ENCODE measurements around the gene MIS12. TPM values are rescaled to one million over a fixed set of nuclear protein-coding genes. Genes with fewer than 3 reads are reported as not detected.

Gene MIS12
- total and polyA plus RNA-seq, 9 of the 15 experiments (the other 6 are each of a cell fraction or from before 2014, with no cell fraction given), result 13.5 to 31.9 (median 25.5) TPM

- no peak for TF ChIP-seq ZNF655 (CRISPR knock-in tag; IDR thresholded peaks at IDR 0.05)
Measured at GRCh38 chr17:5472511-5472910, 13.9 kb upstream of the MIS12 start (continued).

- intact Hi-C loops (cut with micrococcal nuclease) (no loop called here), in situ Hi-C loops (cut with MboI) (no loop called here)
- Histone ChIP-seq H3K9me3 (replicated peaks; ENCODE audit: control insufficient read depth, insufficient read depth, low read depth, low read length) (no peaks in the 10 kb centered on the region), H2AFZ (ENCODE audit: low read depth, low read length) (no peak overlapping the region), H3K9me1 (ENCODE audit: control insufficient read depth, insufficient read depth, low read length) (no peaks in the 10 kb centered on the region), H4K20me1 (replicated peaks; ENCODE audit: control insufficient read depth, insufficient read depth, low read length) (no peaks in the 10 kb centered on the region), H3K27me3 (ENCODE audit: control insufficient read depth in 2 of 2, insufficient read depth in 2 of 2, low read length in 2 of 2) (no peaks in the 10 kb centered on the region), H3K9ac (ENCODE audit: insufficient read depth in 1 of 2, low read depth in 2 of 2, low read length in 2 of 2) (no peak overlapping the region), H3K4me1 (replicated peaks in 1 of 2; ENCODE audit: control insufficient read depth in 2 of 2, insufficient read depth in 2 of 2, low read length in 2 of 2) (peaks cover 0 to 2% of the 10 kb centered on the region in 2 experiments; a peak in 1 of 5 replicates), H3K4me2 (ENCODE audit: insufficient read depth, low read length) (no peak overlapping the region), H3K4me3 (no peak overlapping the region), H3K27ac (ENCODE audit: extremely low read depth, low read depth, low read length) (no peak overlapping the region), H3K36me3 (ENCODE audit: control insufficient read depth, insufficient read depth, low read length) (peaks cover 47% of the 10 kb centered on the region), H3K79me2 (ENCODE audit: control insufficient read depth, insufficient read depth, low read length) (no peaks in the 10 kb centered on the region)
- TF ChIP-seq ZNF436 (CRISPR knock-in tag; IDR thresholded peaks at IDR 0.05) (no peak), GATAD2B (IDR thresholded peaks at IDR 0.05; ENCODE audit: borderline replicate concordance) (no peak), MTA3 (IDR thresholded peaks at IDR 0.05; ENCODE audit: borderline replicate concordance) (no peak), HEY1 (CRISPR knock-in tag; IDR thresholded peaks at IDR 0.05; ENCODE audit: borderline replicate concordance) (no peak), PYGO2 (tag; IDR thresholded peaks at IDR 0.05) (no peak)
- ATAC-seq (no peak), FAIRE-seq (no peak), DNase-seq (ENCODE audit: extremely low read depth in 1 of 4, low spot score in 3 of 4) (no peak)
- CTCF ChIA-PET (ENCODE audit: low intra/inter-chr PET ratio), result no interaction called here
- no TSS peak for BruUV-seq (replicated peaks)
- POLR2A ChIA-PET, result interaction anchor here (1.6 kb wide), 1 partner anchor 11 kb away, joined by 7 read pairs; no protein-coding TSS in a partner anchor
- 93% methylated on average over 2 of the region's 2 CpGs for WGBS (ENCODE audit: insufficient coverage, low coverage, missing lambda C conversion rate)
Measured at GRCh38 chr17:5473906-5474305, 12.5 kb upstream of the MIS12 start.

Measured in K562 (cell line).